Central memory CD8-positive, alpha-beta T cell (primary cell): ENCODE data around the gene ELP4.
A peak's percentile ranks its signal among the peaks of the same experiment; 100 is the strongest.
"Not testable (repeated sequence)": the region's sequence is repeated elsewhere in the genome, so short reads cannot be mapped to it uniquely, and the experiment has no call there.

Experiments used
- ATAC-seq: fragments of 150-1000 bp; cut with Tn5 transposase; replicated peaks from 2 replicates; pipeline ENCODE4 v1.10.0; 2022; ENCODE audit warnings: mild to moderate bottlenecking, moderate FRiP score, moderate number of reproducible peaks; ENCODE audit not compliant: poor library complexity, severe bottlenecking; ENCODE audit errors: extremely low read depth
- DNase-seq, 2 donors: peaks; one replicate each; pipeline ENCODE4 v3.0.0; 2021; ENCODE audit warnings: low spot score in 2 of 2
- H3K27ac Mint-ChIP-seq: one replicate; pipeline ENCODE4 v1.8.0; 2022; ENCODE audit warnings: low read depth, mild to moderate bottlenecking, moderate library complexity, mixed read lengths
- H3K27me3 Mint-ChIP-seq: one replicate; pipeline ENCODE4 v1.8.0; 2022; ENCODE audit warnings: mixed read lengths
- H3K36me3 Mint-ChIP-seq: one replicate; pipeline ENCODE4 v1.8.0; 2022; ENCODE audit warnings: mild to moderate bottlenecking, moderate library complexity, mixed read lengths; ENCODE audit not compliant: insufficient read depth
- H3K4me1 Mint-ChIP-seq: one replicate; pipeline ENCODE4 v1.8.0; 2022; ENCODE audit warnings: mixed read lengths
- H3K4me3 Mint-ChIP-seq: one replicate; pipeline ENCODE4 v1.8.0; 2022; ENCODE audit warnings: mild to moderate bottlenecking, moderate library complexity, mixed read lengths
- H3K9me3 Mint-ChIP-seq: one replicate; pipeline ENCODE4 v1.8.0; 2022; ENCODE audit warnings: mixed read lengths

ELP4 gene

DNA sequence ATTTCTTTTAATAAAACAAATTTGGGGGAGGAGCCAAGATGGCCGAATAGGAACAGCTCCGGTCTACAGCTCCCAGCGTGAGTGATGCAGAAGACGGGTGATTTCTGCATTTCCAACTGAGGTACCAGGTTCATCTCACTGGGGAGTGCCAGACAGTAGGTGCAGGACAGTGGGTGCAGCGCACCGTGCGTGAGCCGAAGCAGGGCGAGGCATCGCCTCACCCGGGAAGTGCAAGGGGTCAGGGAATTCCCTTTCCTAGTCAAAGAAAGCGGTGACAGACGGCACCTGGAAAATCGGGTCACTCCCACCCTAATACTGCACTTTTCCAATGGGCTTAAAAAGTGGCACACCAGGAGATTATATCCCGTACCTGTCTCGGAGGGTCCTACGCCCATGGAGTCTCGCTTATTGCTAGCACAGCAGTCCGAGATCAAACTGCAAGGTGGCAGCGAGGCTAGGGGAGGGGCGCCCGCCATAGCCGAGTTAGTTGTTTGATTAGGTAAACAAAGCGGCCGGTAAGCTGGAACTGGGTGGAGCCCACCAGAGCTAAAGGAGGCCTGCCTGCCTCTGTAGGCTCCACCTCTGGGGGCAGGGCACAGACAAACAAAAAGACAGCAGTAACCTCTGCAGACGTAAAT, 231.3 kb downstream of the ELP4 start:
- not testable (repeated sequence) for H3K4me1 Mint-ChIP-seq, ATAC-seq, H3K27me3 Mint-ChIP-seq, DNase-seq, H3K4me3 Mint-ChIP-seq, H3K36me3 Mint-ChIP-seq, H3K27ac Mint-ChIP-seq
- peaks cover 13% of the 10 kb centered on the region for H3K9me3 Mint-ChIP-seq

DNA sequence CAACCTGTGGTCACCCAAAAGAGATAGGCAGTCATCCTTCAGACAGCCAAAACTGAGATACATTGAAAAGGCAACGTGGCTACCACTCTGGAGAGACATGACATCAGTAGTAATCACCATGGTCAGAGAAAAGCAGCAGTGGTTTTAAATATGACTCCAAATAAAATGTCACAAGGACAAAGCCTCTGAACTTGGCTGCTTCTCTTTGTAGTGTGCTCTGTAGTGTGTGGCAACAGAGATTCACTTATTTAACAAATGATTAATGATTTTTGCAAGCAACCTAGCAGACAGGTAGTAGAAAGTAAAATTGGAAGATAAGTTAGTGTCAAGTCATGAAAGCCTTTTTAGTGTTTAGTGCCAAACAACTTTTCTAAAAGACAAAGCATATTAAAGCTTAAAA, 238.0 kb downstream of the ELP4 start:
- H3K4me3 Mint-ChIP-seq, result no peak overlapping the region
- no peak for ATAC-seq
- H3K36me3 Mint-ChIP-seq, result no peaks in the 10 kb centered on the region
- peak overlapping the region; percentile 30 for H3K27ac Mint-ChIP-seq
- H3K9me3 Mint-ChIP-seq, result peaks cover 7% of the 10 kb centered on the region
- H3K27me3 Mint-ChIP-seq, result no peaks in the 10 kb centered on the region
- no peak for DNase-seq
- H3K4me1 Mint-ChIP-seq, result no peaks in the 10 kb centered on the region

DNA sequence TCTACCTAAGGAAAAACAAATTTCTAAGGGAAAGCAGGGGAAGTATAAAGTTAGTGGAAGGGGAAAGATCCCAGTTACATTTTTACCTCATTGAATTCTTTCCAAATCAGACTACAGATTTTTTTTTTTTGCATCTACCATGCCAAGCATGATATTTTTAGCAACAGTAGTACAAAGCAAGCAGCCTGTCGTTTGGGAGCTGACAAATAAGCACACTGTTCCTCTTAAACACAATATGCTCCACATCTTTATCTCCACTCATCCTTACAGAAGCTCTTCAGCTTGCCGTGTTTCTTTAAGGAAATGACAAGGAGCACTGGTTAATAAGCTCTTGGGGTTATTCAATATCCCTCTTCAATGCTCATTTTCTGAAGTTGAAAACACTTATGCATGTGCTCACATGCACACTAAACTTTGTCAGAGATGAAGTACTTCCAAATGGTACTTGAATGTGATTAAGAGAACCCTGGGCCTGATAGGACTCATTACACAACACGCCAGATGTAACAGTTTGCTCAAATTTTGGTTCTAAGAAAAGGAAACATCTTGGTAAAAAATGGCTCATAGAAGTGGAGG, 247.8 kb downstream of the ELP4 start:
- ATAC-seq, result no peak
- no peaks in the 10 kb centered on the region for H3K4me1 Mint-ChIP-seq
- H3K36me3 Mint-ChIP-seq, result peaks cover 4% of the 10 kb centered on the region
- no peak overlapping the region for H3K27ac Mint-ChIP-seq
- no peak for DNase-seq
- H3K9me3 Mint-ChIP-seq, result no peaks in the 10 kb centered on the region
- H3K4me3 Mint-ChIP-seq, result no peak overlapping the region
- H3K27me3 Mint-ChIP-seq, result no peaks in the 10 kb centered on the region

DNA sequence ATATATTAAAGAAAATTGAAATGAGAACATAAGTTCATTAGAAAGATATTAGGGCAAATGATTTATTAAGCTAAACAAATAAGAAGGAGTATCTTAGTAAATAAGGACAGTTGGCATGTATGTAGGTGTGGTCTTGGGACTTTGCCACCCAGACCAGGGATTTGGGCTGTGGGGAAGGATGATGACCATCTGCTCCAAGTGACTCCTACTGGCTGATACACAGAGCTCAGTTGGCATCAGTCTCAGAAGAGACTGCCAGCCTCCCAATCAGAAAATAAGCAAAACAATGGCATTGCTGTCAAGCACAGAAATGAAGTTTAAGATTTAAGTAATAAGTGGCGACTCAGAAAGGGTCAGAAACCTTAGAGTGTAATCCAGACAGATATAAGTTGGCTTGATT, 252.1 kb downstream of the ELP4 start:
- Mint-ChIP-seq H3K27ac (no peak overlapping the region), H3K36me3 (peaks cover 4% of the 10 kb centered on the region), H3K4me3 (no peak overlapping the region), H3K27me3 (no peaks in the 10 kb centered on the region), H3K9me3 (no peaks in the 10 kb centered on the region), H3K4me1 (no peaks in the 10 kb centered on the region)
- DNase-seq, result no peak
- ATAC-seq, result no peak

DNA sequence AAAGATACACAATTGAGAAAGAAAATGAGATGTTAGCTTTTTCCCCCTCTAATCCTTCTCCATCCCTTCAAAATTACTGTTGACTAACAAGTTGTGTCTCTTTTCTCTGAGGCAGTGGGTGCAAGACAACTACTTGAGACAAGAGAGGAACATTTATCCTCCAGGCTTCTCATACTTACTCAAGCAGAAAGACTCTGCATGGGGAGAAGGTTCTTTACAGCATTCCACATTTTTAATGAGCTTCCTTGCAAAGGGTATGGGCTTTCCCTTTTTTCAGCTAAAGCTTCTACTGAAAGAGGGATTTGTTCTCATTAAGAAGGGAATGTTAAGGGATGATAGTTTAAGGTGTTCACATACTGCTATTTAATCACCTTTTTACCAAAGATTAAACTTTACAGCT, 253.7 kb downstream of the ELP4 start:
- H3K27ac Mint-ChIP-seq, result no peak overlapping the region

DNA sequence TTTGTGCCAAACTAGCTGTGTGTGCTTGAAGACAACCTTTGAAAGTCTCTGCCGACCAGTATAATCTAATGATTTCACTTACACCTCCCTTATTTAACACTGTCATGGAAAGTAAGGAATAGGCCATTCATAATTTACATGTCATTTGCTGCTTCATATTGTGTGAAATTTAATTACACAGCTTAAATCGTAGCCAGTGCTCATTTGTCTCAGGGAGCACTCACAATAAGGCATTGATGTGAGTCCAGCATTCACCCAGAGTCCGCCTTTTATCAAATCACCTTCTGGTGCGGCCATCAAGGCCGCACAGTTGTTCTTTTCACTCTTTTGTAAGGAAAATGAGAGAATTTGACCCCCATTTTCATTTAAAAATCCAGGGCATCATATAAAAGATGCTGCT, 254.7 kb downstream of the ELP4 start:
- no peak for ATAC-seq
- no peaks in the 10 kb centered on the region for H3K4me1 Mint-ChIP-seq

More for the DNA sequence above, 253.7 kb downstream of the ELP4 start:
- Mint-ChIP-seq H3K27me3 (no peaks in the 10 kb centered on the region), H3K4me3 (no peak overlapping the region), H3K9me3 (no peaks in the 10 kb centered on the region), H3K4me1 (no peaks in the 10 kb centered on the region), H3K36me3 (peaks cover 4% of the 10 kb centered on the region)
- no peak for ATAC-seq
- no peak for DNase-seq

DNA sequence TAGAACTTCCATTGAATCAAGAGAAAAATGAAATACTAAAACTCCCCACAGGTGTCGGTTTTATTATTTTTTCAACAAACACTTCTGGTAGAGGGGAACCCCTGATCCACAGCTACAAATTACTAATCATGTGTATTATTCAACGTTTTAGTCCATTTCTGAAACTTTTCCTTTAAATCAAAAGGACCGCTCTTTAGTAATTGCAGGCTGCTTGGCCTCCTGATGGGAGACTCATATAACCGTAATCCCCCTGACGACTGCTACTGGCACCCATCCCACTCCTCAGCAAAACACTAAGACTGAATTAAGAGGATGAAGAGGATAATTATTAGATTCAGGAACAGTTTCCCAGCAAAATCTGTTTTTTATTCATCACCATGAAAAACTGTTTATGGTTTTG, 255.2 kb downstream of the ELP4 start:
- ATAC-seq (no peak), DNase-seq (no peak)
- Mint-ChIP-seq H3K27ac (no peak overlapping the region), H3K27me3 (no peaks in the 10 kb centered on the region), H3K36me3 (peaks cover 4% of the 10 kb centered on the region), H3K4me1 (no peaks in the 10 kb centered on the region), H3K4me3 (no peak overlapping the region), H3K9me3 (no peaks in the 10 kb centered on the region)

More for the DNA sequence above, 254.7 kb downstream of the ELP4 start:
- Mint-ChIP-seq H3K9me3 (no peaks in the 10 kb centered on the region), H3K27me3 (no peaks in the 10 kb centered on the region), H3K4me3 (no peak overlapping the region), H3K36me3 (peaks cover 4% of the 10 kb centered on the region), H3K27ac (no peak overlapping the region)
- DNase-seq, result no peak

DNA sequence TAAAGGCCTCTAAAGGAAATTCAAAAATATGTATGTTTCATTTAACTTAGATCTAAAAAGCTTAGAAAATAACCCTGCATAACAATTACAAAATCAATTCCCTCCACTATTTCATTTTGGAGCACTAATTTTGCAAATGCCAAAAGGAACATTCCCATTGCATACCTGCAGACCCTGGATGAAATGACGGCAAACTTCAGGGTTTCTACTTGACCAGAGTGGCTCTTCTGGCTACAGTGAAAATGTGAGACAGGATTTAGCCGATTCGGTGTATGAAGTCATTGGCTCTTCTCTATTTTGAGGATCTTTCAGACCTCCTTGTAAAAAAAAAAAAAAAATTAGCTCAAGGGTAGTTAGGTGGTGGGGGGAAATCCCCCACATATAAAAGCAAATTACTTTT, 257.5 kb downstream of the ELP4 start:
- Mint-ChIP-seq H3K27ac (no peak overlapping the region), H3K9me3 (no peaks in the 10 kb centered on the region), H3K4me3 (no peak overlapping the region), H3K36me3 (no peaks in the 10 kb centered on the region), H3K27me3 (no peaks in the 10 kb centered on the region), H3K4me1 (no peaks in the 10 kb centered on the region)
- DNase-seq, result no peak
- ATAC-seq, result no peak

DNA sequence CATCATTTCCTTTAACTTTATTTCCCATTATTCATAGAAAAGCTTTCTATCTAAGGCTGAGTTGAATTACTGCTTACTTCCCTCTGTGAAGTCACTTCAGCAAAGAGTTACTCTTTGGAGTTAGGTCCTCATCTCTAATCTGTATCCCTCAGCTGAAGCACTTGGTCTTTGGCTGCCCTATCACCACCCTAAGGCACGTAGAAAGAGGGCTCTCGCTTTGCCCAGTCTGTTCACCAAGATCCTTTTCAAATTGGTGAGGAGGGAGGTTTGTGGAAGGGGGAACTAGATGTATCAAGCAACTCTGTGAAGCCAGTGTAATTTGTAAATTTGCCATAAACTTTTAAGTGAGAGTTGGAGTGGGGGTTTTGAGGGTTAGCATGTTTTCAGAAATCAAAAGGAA, 258.1 kb downstream of the ELP4 start:
- ATAC-seq (no peak), DNase-seq (no peak)
- H3K36me3 Mint-ChIP-seq, result no peaks in the 10 kb centered on the region
- H3K4me1 Mint-ChIP-seq, result no peaks in the 10 kb centered on the region
- no peak overlapping the region for H3K4me3 Mint-ChIP-seq
- no peak overlapping the region for H3K27ac Mint-ChIP-seq
- no peaks in the 10 kb centered on the region for H3K27me3 Mint-ChIP-seq
- H3K9me3 Mint-ChIP-seq, result no peaks in the 10 kb centered on the region

DNA sequence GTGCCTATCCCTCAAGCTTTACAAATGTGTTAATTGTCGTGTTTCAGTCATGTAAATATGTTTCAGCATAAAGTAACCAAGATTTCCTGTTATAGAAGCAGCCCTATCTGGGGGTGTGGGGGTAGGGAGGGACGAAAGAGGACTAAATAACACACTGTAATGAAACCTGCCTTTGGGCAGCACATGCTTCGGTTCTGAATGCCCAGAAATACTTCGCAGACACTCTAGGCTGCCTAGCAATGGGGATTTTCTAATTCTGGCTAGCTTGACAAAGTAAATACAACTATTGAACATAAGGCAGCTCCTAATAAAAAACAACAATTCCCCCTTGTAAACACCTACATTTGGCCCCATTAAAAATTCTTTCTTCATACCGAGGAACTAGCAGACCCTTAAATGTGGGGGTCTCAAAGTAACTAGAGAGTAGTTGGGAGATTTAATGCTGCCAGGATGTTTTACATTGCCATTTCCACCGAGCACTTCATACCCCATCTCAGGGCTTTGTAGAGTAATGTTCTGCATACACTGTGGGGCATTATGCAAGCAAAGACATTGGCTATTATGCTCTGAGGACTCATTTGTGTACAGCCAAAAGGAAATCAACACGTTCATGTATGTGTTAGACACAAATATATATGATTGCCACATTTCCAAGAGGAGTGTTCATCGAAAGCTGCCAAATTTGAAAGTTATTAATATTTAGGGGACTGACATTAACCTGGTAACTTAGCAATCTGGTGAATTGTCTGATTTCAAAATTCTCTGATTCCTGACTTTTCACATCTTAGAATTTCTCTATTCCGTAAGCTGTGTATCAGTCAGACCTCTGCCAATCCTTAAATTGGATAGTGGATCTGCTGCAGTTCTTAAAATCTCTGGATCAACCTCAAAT, 259.4 kb downstream of the ELP4 start:
- no peak overlapping the region for H3K4me3 Mint-ChIP-seq
- no peak overlapping the region for H3K27ac Mint-ChIP-seq
- no peak for DNase-seq
- H3K27me3 Mint-ChIP-seq, result no peaks in the 10 kb centered on the region
- no peaks in the 10 kb centered on the region for H3K4me1 Mint-ChIP-seq
- no peak for ATAC-seq
- no peaks in the 10 kb centered on the region for H3K9me3 Mint-ChIP-seq
- H3K36me3 Mint-ChIP-seq, result no peaks in the 10 kb centered on the region

DNA sequence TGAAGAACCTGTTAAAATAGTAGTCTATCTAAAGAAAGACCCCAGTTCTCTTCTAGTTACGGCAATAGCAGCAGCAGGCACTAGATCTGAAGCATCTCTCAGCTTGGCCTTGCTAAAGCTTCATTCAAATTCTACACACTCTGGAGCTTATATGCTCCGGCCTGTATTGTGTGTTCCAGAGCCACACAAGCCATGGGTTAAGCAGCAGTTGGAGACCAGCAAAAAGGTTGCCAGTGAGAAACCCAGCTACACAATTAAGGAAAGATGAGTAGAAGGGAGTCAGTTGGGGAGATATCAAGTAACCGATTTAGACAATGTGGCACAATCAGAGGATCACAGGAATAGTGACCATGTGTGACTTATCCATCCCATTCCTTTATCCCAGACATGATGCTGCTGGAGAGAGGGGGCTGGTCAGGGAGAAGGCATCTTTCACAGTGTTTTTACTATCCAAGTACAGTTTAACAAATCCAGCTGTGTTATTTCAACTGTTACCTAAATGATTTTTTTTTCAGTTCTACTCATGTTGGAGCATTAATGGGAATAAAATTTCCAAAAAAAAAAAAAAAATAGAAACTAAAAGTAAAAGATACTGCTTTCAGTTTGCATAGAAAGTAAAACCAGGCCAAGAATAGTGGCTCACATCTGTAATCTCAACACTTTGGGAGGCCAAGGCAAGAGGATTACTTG, 260.6 kb downstream of the ELP4 start:
- no peaks in the 10 kb centered on the region for H3K4me1 Mint-ChIP-seq
- H3K9me3 Mint-ChIP-seq, result no peaks in the 10 kb centered on the region
- no peak for ATAC-seq
- H3K27ac Mint-ChIP-seq, result no peak overlapping the region
- H3K27me3 Mint-ChIP-seq, result no peaks in the 10 kb centered on the region
- H3K4me3 Mint-ChIP-seq, result no peak overlapping the region
- no peak for DNase-seq
- no peaks in the 10 kb centered on the region for H3K36me3 Mint-ChIP-seq

DNA sequence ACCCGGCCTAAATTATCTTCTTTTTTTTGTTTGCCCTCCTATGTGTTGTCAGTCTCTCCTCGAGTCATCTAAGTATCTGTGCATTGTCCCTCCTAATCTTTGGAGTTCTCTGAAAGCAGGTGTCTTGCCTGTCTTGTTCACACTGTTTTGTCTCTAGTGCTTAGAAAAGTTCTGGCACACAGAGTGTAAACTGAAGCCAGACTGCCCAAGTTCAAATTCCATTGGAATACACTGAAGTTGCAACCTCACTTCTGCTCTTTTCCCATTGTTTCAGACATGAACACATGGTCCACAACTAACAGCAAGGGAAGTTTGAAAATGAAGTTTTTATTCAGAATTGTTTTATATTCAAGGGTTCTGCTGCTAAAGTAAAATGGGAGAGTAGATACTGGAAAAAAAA, 262.8 kb downstream of the ELP4 start:
- no peak for DNase-seq
- Mint-ChIP-seq H3K36me3 (no peaks in the 10 kb centered on the region), H3K27ac (no peak overlapping the region), H3K4me3 (no peak overlapping the region), H3K27me3 (no peaks in the 10 kb centered on the region), H3K4me1 (no peaks in the 10 kb centered on the region), H3K9me3 (no peaks in the 10 kb centered on the region)
- no peak for ATAC-seq
